AG10803 (cell line): Measurements from ENCODE around the gene GIGYF2.
"Not testable (repeated sequence)": the region's sequence is repeated elsewhere in the genome, so short reads cannot be mapped to it uniquely, and the experiment has no call there.

Source experiments
- DNase-seq: peaks from one replicate; pipeline ENCODE4 v3.0.0; 2010; ENCODE audit warnings: low read depth
- H3K4me3 ChIP-seq: 2 replicates; pipeline ENCODE4 v1.5.1; 2011; ENCODE audit warnings: mild to moderate bottlenecking, low read length, control low read depth
- TF ChIP-seq, protein P1 (sequence below): conservative IDR thresholded peaks from 2 replicates; pipeline ENCODE4 v1.5.1; 2011; ENCODE audit warnings: mild to moderate bottlenecking, low read length, control low read depth, inconsistent platforms

Gene GIGYF2

GRCh38 chr2:232689152-232689910 is 7.8 kb upstream of the GIGYF2 start:
- no peak overlapping the region for H3K4me3 ChIP-seq
- DNase-seq: peak; percentile 30
- TF ChIP-seq, protein P1, sequence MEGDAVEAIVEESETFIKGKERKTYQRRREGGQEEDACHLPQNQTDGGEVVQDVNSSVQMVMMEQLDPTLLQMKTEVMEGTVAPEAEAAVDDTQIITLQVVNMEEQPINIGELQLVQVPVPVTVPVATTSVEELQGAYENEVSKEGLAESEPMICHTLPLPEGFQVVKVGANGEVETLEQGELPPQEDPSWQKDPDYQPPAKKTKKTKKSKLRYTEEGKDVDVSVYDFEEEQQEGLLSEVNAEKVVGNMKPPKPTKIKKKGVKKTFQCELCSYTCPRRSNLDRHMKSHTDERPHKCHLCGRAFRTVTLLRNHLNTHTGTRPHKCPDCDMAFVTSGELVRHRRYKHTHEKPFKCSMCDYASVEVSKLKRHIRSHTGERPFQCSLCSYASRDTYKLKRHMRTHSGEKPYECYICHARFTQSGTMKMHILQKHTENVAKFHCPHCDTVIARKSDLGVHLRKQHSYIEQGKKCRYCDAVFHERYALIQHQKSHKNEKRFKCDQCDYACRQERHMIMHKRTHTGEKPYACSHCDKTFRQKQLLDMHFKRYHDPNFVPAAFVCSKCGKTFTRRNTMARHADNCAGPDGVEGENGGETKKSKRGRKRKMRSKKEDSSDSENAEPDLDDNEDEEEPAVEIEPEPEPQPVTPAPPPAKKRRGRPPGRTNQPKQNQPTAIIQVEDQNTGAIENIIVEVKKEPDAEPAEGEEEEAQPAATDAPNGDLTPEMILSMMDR: no peak

DNA sequence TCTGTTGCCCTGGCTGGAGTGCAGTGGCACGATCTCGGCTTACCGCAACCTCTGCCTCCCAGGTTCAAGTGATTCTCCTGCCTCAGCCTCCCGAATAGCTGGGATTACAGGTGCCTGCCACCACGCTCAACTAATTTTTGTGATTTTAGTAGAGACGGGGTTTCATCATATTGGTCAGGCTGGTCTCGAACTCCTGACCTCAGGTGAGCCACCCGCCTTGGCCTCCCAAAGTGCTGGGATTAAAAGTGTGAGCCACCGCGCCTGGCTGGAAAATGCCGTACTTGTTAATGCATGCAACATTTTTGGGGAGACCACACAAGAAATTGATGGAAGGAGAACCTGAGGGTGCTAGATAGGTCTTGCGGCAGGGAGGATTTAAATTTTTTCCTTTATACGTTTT is 6.0 kb upstream of the GIGYF2 start:
- not testable (repeated sequence) for DNase-seq, H3K4me3 ChIP-seq

GRCh38 chr2:232693344-232693743 is 3.8 kb upstream of the GIGYF2 start:
- TF ChIP-seq, protein P1: no peak
- no peak for DNase-seq
- no peak overlapping the region for H3K4me3 ChIP-seq

GRCh38 chr2:232696609-232697058 is 497 bp upstream of the GIGYF2 start:
- H3K4me3 ChIP-seq: peak overlapping the region; percentile 97
- no peak for DNase-seq
- TF ChIP-seq, protein P1: no peak

DNA sequence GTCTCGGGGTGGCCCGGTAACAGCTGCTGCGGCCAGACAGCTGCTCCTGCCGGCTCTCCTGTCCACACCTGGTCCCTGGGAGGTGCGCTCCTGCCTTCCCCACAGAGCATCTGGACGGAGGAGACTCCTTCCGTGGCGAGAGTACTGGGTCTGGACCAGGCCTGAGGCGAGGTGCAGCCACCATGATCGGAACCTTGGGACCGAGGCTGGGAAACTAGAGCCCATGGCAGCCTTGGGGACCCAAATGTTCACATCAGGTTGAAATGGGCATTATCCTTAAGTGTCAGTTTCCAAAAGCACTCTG is 628 bp downstream of the GIGYF2 start:
- H3K4me3 ChIP-seq: peak overlapping the region; percentile 97
- TF ChIP-seq, protein P1: no peak
- no peak for DNase-seq

- peak; percentile 12 for DNase-seq
- H3K4me3 ChIP-seq: peak overlapping the region; percentile 97
- TF ChIP-seq, protein P1: no peak
These were observed 1.5 kb downstream of the GIGYF2 start for GRCh38 chr2:232698556-232699091.

DNA sequence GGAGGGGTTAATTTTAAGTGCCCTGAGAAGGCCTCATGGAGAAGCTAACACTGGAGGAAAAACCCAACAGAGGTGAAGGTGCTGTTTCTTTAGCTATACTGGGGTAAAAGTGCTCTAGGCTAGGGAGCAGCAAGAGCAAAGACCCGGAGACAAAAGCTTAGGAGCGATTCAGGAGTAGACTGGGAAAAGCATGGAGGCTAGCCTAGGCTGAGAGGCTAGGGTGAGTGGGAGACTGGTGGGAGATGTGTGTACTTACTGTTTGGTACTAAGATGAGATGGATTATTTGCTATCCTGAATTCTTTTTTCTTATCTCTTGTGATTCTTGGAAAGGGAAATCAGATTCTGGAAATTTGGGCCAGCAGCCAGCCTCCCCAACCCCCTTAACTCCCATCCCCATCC is 2.0 kb downstream of the GIGYF2 start:
- H3K4me3 ChIP-seq: peak overlapping the region; percentile 14
- no peak for DNase-seq
- TF ChIP-seq, protein P1: no peak
